H9 (cell line): ENCODE data around the gene BIRC7. TPM values are rescaled to one million over a fixed set of nuclear protein-coding genes. Genes with fewer than 3 reads are reported as not detected.

Experiments
- DNase-seq: peaks from one replicate; pipeline ENCODE4 v3.0.0-alpha.2; 2017
- H2AFZ ChIP-seq: one replicate; pipeline ENCODE4 v1.6.1; 2013; ENCODE audit warnings: mild to moderate bottlenecking, low read length, control low read depth, moderate library complexity
- H2AK5ac ChIP-seq: 2 replicates; pipeline ENCODE4 v1.6.1; 2013; ENCODE audit warnings: low read length, control low read depth, mixed read lengths; ENCODE audit not compliant: insufficient read length
- H2BK120ac ChIP-seq: one replicate; pipeline ENCODE4 v1.6.1; 2013; ENCODE audit warnings: low read depth, mild to moderate bottlenecking, low read length, control low read depth, inconsistent platforms; ENCODE audit not compliant: poor library complexity, severe bottlenecking
- H2BK12ac ChIP-seq: 2 replicates; pipeline ENCODE4 v1.6.1; 2013; ENCODE audit warnings: low read length, control low read depth, mixed read lengths, low read depth; ENCODE audit not compliant: insufficient read length
- H2BK15ac ChIP-seq: 2 replicates; pipeline ENCODE4 v1.6.1; 2013; ENCODE audit warnings: low read depth, low read length, control low read depth
- H2BK20ac ChIP-seq: one replicate; pipeline ENCODE4 v1.6.1; 2013; ENCODE audit warnings: low read depth, mild to moderate bottlenecking, low read length, control low read depth, inconsistent platforms; ENCODE audit not compliant: poor library complexity, severe bottlenecking
- H2BK5ac ChIP-seq: 2 replicates; pipeline ENCODE4 v1.6.1; 2013; ENCODE audit warnings: low read length, control low read depth, mixed read lengths; ENCODE audit not compliant: insufficient read length
- H3K14ac ChIP-seq: 2 replicates; pipeline ENCODE4 v1.6.1; 2013; ENCODE audit warnings: low read length, control low read depth; ENCODE audit not compliant: insufficient read depth
- H3K18ac ChIP-seq: 2 replicates; pipeline ENCODE4 v1.6.1; 2013; ENCODE audit warnings: low read depth, mild to moderate bottlenecking, mixed read lengths, low read length, control low read depth; ENCODE audit not compliant: insufficient read length
- H3K23ac ChIP-seq: 2 replicates; pipeline ENCODE4 v1.6.1; 2013; ENCODE audit warnings: low read length, control low read depth, mixed read lengths, low read depth; ENCODE audit not compliant: insufficient read length
- H3K23me2 ChIP-seq: 2 replicates; pipeline ENCODE4 v1.6.1; 2013; ENCODE audit warnings: low read depth, mild to moderate bottlenecking, mixed read lengths, low read length, control low read depth; ENCODE audit not compliant: insufficient read length, poor library complexity, severe bottlenecking
- H3K27ac ChIP-seq: 2 replicates; pipeline ENCODE4 v1.5.1; 2013; ENCODE audit warnings: low read length, control low read depth, mixed read lengths, low read depth; ENCODE audit not compliant: insufficient read length
- H3K27me3 ChIP-seq: 2 replicates; pipeline ENCODE4 v1.6.1; 2013; ENCODE audit warnings: low read length, control low read depth, inconsistent platforms; ENCODE audit not compliant: insufficient read depth
- H3K4ac ChIP-seq: 2 replicates; pipeline ENCODE4 v1.6.1; 2013; ENCODE audit warnings: low read depth, mild to moderate bottlenecking, control low read depth, inconsistent platforms, low read length, moderate library complexity
- H3K4me1 ChIP-seq: 2 replicates; pipeline ENCODE4 v1.6.1; 2013; ENCODE audit warnings: low read length, control low read depth, inconsistent platforms; ENCODE audit not compliant: insufficient read depth
- H3K4me2 ChIP-seq: 2 replicates; pipeline ENCODE4 v1.6.1; 2013; ENCODE audit warnings: low read length, control low read depth, mixed read lengths; ENCODE audit not compliant: insufficient read length, insufficient read depth
- H3K56ac ChIP-seq: 2 replicates; pipeline ENCODE4 v1.6.1; 2013; ENCODE audit warnings: low read depth, mild to moderate bottlenecking, mixed read lengths, low read length, control low read depth; ENCODE audit not compliant: insufficient read length
- H3K79me1 ChIP-seq: 2 replicates; pipeline ENCODE4 v1.6.1; 2013; ENCODE audit warnings: low read depth, mild to moderate bottlenecking, moderate library complexity, low read length, control low read depth, inconsistent platforms; ENCODE audit not compliant: insufficient read depth, poor library complexity, severe bottlenecking
- H3K79me2 ChIP-seq: 2 replicates; pipeline ENCODE4 v1.6.1; 2013; ENCODE audit warnings: low read length, control low read depth, inconsistent platforms; ENCODE audit not compliant: insufficient read depth
- H3K9ac ChIP-seq: 2 replicates; pipeline ENCODE4 v1.6.1; 2013; ENCODE audit warnings: low read length, control low read depth, mixed read lengths; ENCODE audit not compliant: insufficient read length; ENCODE audit errors: extremely low read depth
- H3K9me3 ChIP-seq: one replicate; pipeline ENCODE4 v1.6.1; 2013; ENCODE audit warnings: low read depth, low read length, inconsistent platforms; ENCODE audit not compliant: control insufficient read depth
- H3T11ph ChIP-seq: one replicate; pipeline ENCODE4 v1.6.1; 2013; ENCODE audit warnings: mild to moderate bottlenecking, low read length, control low read depth, inconsistent platforms
- H4K20me1 ChIP-seq: one replicate; pipeline ENCODE4 v1.6.1; 2013; ENCODE audit not compliant: control insufficient read depth, insufficient read length, insufficient read depth
- H4K5ac ChIP-seq: 2 replicates; pipeline ENCODE4 v1.6.1; 2013; ENCODE audit warnings: low read depth, mild to moderate bottlenecking, mixed read lengths, low read length, control low read depth; ENCODE audit not compliant: insufficient read length
- H4K8ac ChIP-seq: replicated peaks from 2 replicates; pipeline ENCODE4 v1.6.1; 2013; ENCODE audit warnings: low read length, control low read depth, mixed read lengths, low read depth; ENCODE audit not compliant: insufficient read length
- H4K91ac ChIP-seq: 2 replicates; pipeline ENCODE4 v1.6.1; 2013; ENCODE audit warnings: low read depth, mild to moderate bottlenecking, moderate library complexity, mixed read lengths, low read length, control low read depth; ENCODE audit not compliant: insufficient read length
- H3K27ac Mint-ChIP-seq, 3 experiments: 2 replicates in 2 of 3; 3 replicates in 1 of 3; pipeline ENCODE4 v1.8.0; 2020 to 2021; ENCODE audit warnings: mixed read lengths in 3 of 3, mild to moderate bottlenecking in 1 of 3, moderate library complexity in 1 of 3
- H3K27me3 Mint-ChIP-seq: 2 replicates; pipeline ENCODE4 v1.8.0; 2021; ENCODE audit warnings: low read depth, mild to moderate bottlenecking, moderate library complexity, mixed read lengths
- H3K36me3 Mint-ChIP-seq, 3 experiments: 2 replicates in 2 of 3; 3 replicates in 1 of 3; pipeline ENCODE4 v1.8.0; 2020 to 2021; ENCODE audit warnings: low read depth in 3 of 3, mixed read lengths in 3 of 3; ENCODE audit not compliant: insufficient read depth in 1 of 3
- H3K4me1 Mint-ChIP-seq, 2 experiments: 2 replicates each; pipeline ENCODE4 v1.8.0; 2020; ENCODE audit warnings: mixed read lengths in 2 of 2
- H3K4me3 Mint-ChIP-seq, 2 experiments: 2 replicates in 1 of 2; 3 replicates in 1 of 2; pipeline ENCODE4 v1.8.0; 2020 to 2021; ENCODE audit warnings: mild to moderate bottlenecking in 2 of 2, mixed read lengths in 2 of 2, moderate library complexity in 1 of 2
- H3K9me3 Mint-ChIP-seq, 2 experiments: 2 replicates in 1 of 2; 3 replicates in 1 of 2; pipeline ENCODE4 v1.8.0; 2020; ENCODE audit warnings: mild to moderate bottlenecking in 2 of 2, mixed read lengths in 2 of 2, moderate library complexity in 1 of 2
- CTCF ChIP-seq: fragments of 200-600 bp; sonication (generic); conservative IDR thresholded peaks from 3 replicates; pipeline ENCODE4 v1.8.0; 2021; ENCODE audit warnings: antibody characterized with exemption, mild to moderate bottlenecking
- WGBS: extraction: QIAGEN DNeasy Blood & Tissue Kit; methylation state at CpG from one replicate; pipeline ENCODE4 v1.1.7; 2013; ENCODE audit warnings: missing lambda C conversion rate, low lambda C conversion rate, mixed read lengths; ENCODE audit not compliant: insufficient read length; ENCODE audit errors: extremely low coverage; 5-methylcytosine and 5-hydroxymethylcytosine counted together
- total RNA-seq: library from RNA; stranded (reverse); gene quantifications from 2 replicates; pipeline ENCODE4 v1.2.1, GENCODE V29; 2021

BIRC7 gene
- total RNA-seq, 1 experiment from 2014 or later = not detected

GRCh38 chr20:63278661-63279060, 43.0 kb downstream of the BIRC7 start:
- Histone ChIP-seq H3K14ac (no peak overlapping the region), H2BK120ac (no peak overlapping the region), H3K4me2 (no peak overlapping the region), H3K23ac (no peak overlapping the region), H2AFZ (no peak overlapping the region), H3K23me2 (peaks cover 1% of the 10 kb centered on the region), H2BK20ac (no peak overlapping the region), H3K56ac (no peak overlapping the region), H3K27me3 (no peaks in the 10 kb centered on the region), H3K4me1 (0 out of 2 replicates have a peak, but pooled peaks cover 2% of the 10 kb centered on the region), H3K9ac (no peak overlapping the region), H3K4ac (no peak overlapping the region), H3K18ac (no peak overlapping the region), H2AK5ac (no peak overlapping the region), H4K91ac (no peak overlapping the region), H3K9me3 (no peaks in the 10 kb centered on the region), H2BK12ac (no peak overlapping the region), H4K5ac (no peak overlapping the region), H3K27ac (no peak overlapping the region), H3K79me2 (peaks cover 21% of the 10 kb centered on the region; the same call in 1 of the 2 replicates), H3T11ph (no peak overlapping the region), H2BK15ac (no peak overlapping the region), H4K8ac (no peak overlapping the region), H2BK5ac (no peak overlapping the region), H4K20me1 (no peaks in the 10 kb centered on the region), H3K79me1 (peaks cover 12% of the 10 kb centered on the region)
- DNase-seq = no peak
- Mint-ChIP-seq H3K4me3 (no peak overlapping the region), H3K27me3 (no peaks in the 10 kb centered on the region), H3K27ac (no peak overlapping the region), H3K4me1 (peaks cover 4% of the 10 kb centered on the region in 2 experiments; a peak in 3 of 4 replicates), H3K36me3 (peaks cover 16 to 66% (median 57%) of the 10 kb centered on the region in 3 experiments), H3K9me3 (no peaks in the 10 kb centered on the region)
- peak; percentile 22; the same call in 1 of the 3 replicates for TF ChIP-seq CTCF
- no CpG with 5 or more reads among the region's 17 CpGs for WGBS
